ENCODE data around the gene PRR35.

DNA sequence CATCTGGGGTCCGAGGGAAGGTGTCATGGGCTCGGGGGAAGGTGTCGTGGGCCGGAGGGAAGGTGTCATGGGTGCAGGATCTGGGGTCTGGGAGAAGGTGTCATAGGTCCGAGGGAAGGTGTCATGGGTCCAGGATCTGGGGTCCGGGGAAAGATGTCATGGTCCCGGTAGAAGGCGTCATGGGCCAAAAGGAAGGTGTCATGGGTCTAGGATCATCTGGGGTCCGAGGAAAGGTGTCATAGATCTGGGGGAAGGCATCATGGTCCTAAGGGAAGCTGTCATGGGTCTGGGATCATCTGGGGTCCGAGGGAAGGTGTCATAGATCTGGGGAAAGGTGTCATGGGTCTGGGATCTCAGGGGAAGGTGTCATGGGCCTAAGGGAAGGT is 30.6 kb downstream of the PRR35 start:
- TF ChIP-seq CTCF (conservative IDR thresholded peaks at IDR 0.05) (no peak), ZFX (IDR thresholded peaks at IDR 0.05) (no peak)
